Large intestine (tissue), 3 donors: ENCODE results near the gene BAK1. TPM values are rescaled to one million over a fixed set of nuclear protein-coding genes. Genes with fewer than 3 reads are reported as not detected.
"Not testable (repeated sequence)": the region's sequence is repeated elsewhere in the genome, so short reads cannot be mapped to it uniquely, and the experiment has no call there.

ENCODE experiments used
- DNase-seq, 2 donors: peaks; one replicate each; pipeline versions ENCODE4 v3.0.0 to v3.0.0-alpha.2; 2013
- H3K27ac ChIP-seq: one replicate; pipeline ENCODE4 v1.5.1; 2013; ENCODE audit warnings: low read length
- H3K27me3 ChIP-seq: 2 replicates; pipeline ENCODE4 v1.6.1; 2013; ENCODE audit warnings: low read length; ENCODE audit not compliant: control insufficient read depth, insufficient read depth
- H3K36me3 ChIP-seq: 2 replicates; pipeline ENCODE4 v1.6.1; 2013; ENCODE audit warnings: low read length; ENCODE audit not compliant: control insufficient read depth, insufficient read depth
- H3K4me1 ChIP-seq: one replicate; pipeline ENCODE4 v1.6.1; 2013; ENCODE audit warnings: low read length; ENCODE audit not compliant: control insufficient read depth, insufficient read depth
- H3K4me3 ChIP-seq: one replicate; pipeline ENCODE4 v1.5.1; 2013; ENCODE audit warnings: low read length
- H3K9me3 ChIP-seq: one replicate; pipeline ENCODE4 v1.6.1; 2013; ENCODE audit warnings: mild to moderate bottlenecking, low read depth, low read length, moderate library complexity; ENCODE audit not compliant: control insufficient read depth
- WGBS: methylation state at CpG from one replicate; pipeline ENCODE4 v1.1.5; 2013; ENCODE audit warnings: low lambda C conversion rate; ENCODE audit not compliant: insufficient coverage; 5-methylcytosine and 5-hydroxymethylcytosine counted together
- polyA plus RNA-seq: library from polyadenylated mRNA; unstranded; fragments of 120-200 nt; gene quantifications from one replicate; pipeline ENCODE4 v1.2.1, GENCODE V29; 2013

BAK1 gene
- polyA plus RNA-seq, 1 donor, result 16.3 TPM

- not testable (repeated sequence) for H3K27ac ChIP-seq, DNase-seq, H3K9me3 ChIP-seq, H3K27me3 ChIP-seq, H3K36me3 ChIP-seq, H3K4me3 ChIP-seq
- no CpG with 5 or more reads among the region's 5 CpGs for WGBS
- peaks cover 15% of the 10 kb centered on the region for H3K4me1 ChIP-seq
Measured at GRCh38 chr6:33596894-33597293, 16.8 kb upstream of the BAK1 start.

- WGBS, result 90% methylated on average over 2 of the region's 18 CpGs
- Histone ChIP-seq H3K27me3 (no peaks in the 10 kb centered on the region), H3K27ac (no peak overlapping the region), H3K4me3 (no peak overlapping the region), H3K9me3 (peaks cover 5% of the 10 kb centered on the region), H3K4me1 (peaks cover 28% of the 10 kb centered on the region), H3K36me3 (no peaks in the 10 kb centered on the region)
- no peak for DNase-seq
Measured at GRCh38 chr6:33595001-33595846, 15.1 kb upstream of the BAK1 start.

GRCh38 chr6:33593414-33593727 lies 13.3 kb upstream of the BAK1 start:
- WGBS, result no CpG with 5 or more reads among the region's 4 CpGs
- DNase-seq, result no peak
- H3K27ac ChIP-seq, result no peak overlapping the region
- H3K27me3 ChIP-seq, result no peaks in the 10 kb centered on the region
- H3K4me1 ChIP-seq, result peaks cover 42% of the 10 kb centered on the region
- H3K4me3 ChIP-seq, result peak overlapping the region; percentile 26
- no peaks in the 10 kb centered on the region for H3K36me3 ChIP-seq
- peaks cover 5% of the 10 kb centered on the region for H3K9me3 ChIP-seq

- no peak overlapping the region for H3K27ac ChIP-seq
- peaks cover 5% of the 10 kb centered on the region for H3K9me3 ChIP-seq
- H3K36me3 ChIP-seq, result no peaks in the 10 kb centered on the region
- peaks cover 42% of the 10 kb centered on the region for H3K4me1 ChIP-seq
- no peaks in the 10 kb centered on the region for H3K27me3 ChIP-seq
- peak overlapping the region; percentile 26 for H3K4me3 ChIP-seq
- no CpG with 5 or more reads among the region's 57 CpGs for WGBS
- DNase-seq, result peak in 1 of 2 donors; percentile 65
Measured at GRCh38 chr6:33592595-33593413, 12.7 kb upstream of the BAK1 start.

GRCh38 chr6:33592280-33592594 lies 12.2 kb upstream of the BAK1 start:
- Histone ChIP-seq H3K27ac (no peak overlapping the region), H3K9me3 (peaks cover 5% of the 10 kb centered on the region), H3K4me3 (no peak overlapping the region), H3K4me1 (peaks cover 42% of the 10 kb centered on the region), H3K36me3 (no peaks in the 10 kb centered on the region), H3K27me3 (no peaks in the 10 kb centered on the region)
- 100% methylated on average over 1 of the region's 7 CpGs for WGBS
- no peak for DNase-seq

GRCh38 chr6:33591424-33592032 lies 11.5 kb upstream of the BAK1 start:
- Histone ChIP-seq H3K36me3 (no peaks in the 10 kb centered on the region), H3K4me1 (peaks cover 42% of the 10 kb centered on the region), H3K4me3 (no peak overlapping the region), H3K27ac (peak overlapping the region; percentile 98), H3K27me3 (no peaks in the 10 kb centered on the region), H3K9me3 (peaks cover 5% of the 10 kb centered on the region)
- no CpG with 5 or more reads among the region's 9 CpGs for WGBS
- no peak for DNase-seq

GRCh38 chr6:33590531-33591198 lies 10.6 kb upstream of the BAK1 start:
- H3K27me3 ChIP-seq, result no peaks in the 10 kb centered on the region
- H3K4me1 ChIP-seq, result peaks cover 42% of the 10 kb centered on the region
- no peak overlapping the region for H3K4me3 ChIP-seq
- H3K9me3 ChIP-seq, result peaks cover 5% of the 10 kb centered on the region
- WGBS, result no CpG with 5 or more reads among the region's 15 CpGs
- no peaks in the 10 kb centered on the region for H3K36me3 ChIP-seq
- peak; percentile 63 to 91 for DNase-seq
- peak overlapping the region; percentile 98 for H3K27ac ChIP-seq

GRCh38 chr6:33589731-33590530 lies 9.9 kb upstream of the BAK1 start:
- no peaks in the 10 kb centered on the region for H3K27me3 ChIP-seq
- peaks cover 45% of the 10 kb centered on the region for H3K4me1 ChIP-seq
- no peaks in the 10 kb centered on the region for H3K36me3 ChIP-seq
- no peak overlapping the region for H3K4me3 ChIP-seq
- DNase-seq, result peak; percentile 96 to 99
- peak overlapping the region; percentile 98 for H3K27ac ChIP-seq
- no CpG with 5 or more reads among the region's 9 CpGs for WGBS
- peaks cover 5% of the 10 kb centered on the region for H3K9me3 ChIP-seq

GRCh38 chr6:33589392-33589730 lies 9.3 kb upstream of the BAK1 start:
- no peaks in the 10 kb centered on the region for H3K36me3 ChIP-seq
- H3K27me3 ChIP-seq, result no peaks in the 10 kb centered on the region
- DNase-seq, result no peak
- peaks cover 5% of the 10 kb centered on the region for H3K9me3 ChIP-seq
- no peak overlapping the region for H3K4me3 ChIP-seq
- H3K4me1 ChIP-seq, result peaks cover 45% of the 10 kb centered on the region
- no CpG with 5 or more reads among the region's 4 CpGs for WGBS
- peak overlapping the region; percentile 98 for H3K27ac ChIP-seq
